Measurements from ENCODE around the gene MICB. TPM values are rescaled to one million over a fixed set of nuclear protein-coding genes. Genes with fewer than 3 reads are reported as not detected.
"Not testable (repeated sequence)": the region's sequence is repeated elsewhere in the genome, so short reads cannot be mapped to it uniquely, and the experiment has no call there.

MICB gene
- total RNA-seq (1 to 10 TPM in 4 of 7 donors, under 1 TPM in 3; 0.57 to 1.7 (median 1.3) TPM), polyA plus RNA-seq (10 to 100 TPM in 1 of 2 donors, under 1 TPM in 1; 0.48 to 10.6 TPM)
- long read RNA-seq, donor 1, result 0 reads
- long read RNA-seq, donor 2, partial matches to known transcripts, result 424 of 589 reads
- long read RNA-seq, donor 2, other reads (novel, unspliced or antisense), result 165 of 589 reads
- long read RNA-seq, donor 3, result 0 reads

DNA sequence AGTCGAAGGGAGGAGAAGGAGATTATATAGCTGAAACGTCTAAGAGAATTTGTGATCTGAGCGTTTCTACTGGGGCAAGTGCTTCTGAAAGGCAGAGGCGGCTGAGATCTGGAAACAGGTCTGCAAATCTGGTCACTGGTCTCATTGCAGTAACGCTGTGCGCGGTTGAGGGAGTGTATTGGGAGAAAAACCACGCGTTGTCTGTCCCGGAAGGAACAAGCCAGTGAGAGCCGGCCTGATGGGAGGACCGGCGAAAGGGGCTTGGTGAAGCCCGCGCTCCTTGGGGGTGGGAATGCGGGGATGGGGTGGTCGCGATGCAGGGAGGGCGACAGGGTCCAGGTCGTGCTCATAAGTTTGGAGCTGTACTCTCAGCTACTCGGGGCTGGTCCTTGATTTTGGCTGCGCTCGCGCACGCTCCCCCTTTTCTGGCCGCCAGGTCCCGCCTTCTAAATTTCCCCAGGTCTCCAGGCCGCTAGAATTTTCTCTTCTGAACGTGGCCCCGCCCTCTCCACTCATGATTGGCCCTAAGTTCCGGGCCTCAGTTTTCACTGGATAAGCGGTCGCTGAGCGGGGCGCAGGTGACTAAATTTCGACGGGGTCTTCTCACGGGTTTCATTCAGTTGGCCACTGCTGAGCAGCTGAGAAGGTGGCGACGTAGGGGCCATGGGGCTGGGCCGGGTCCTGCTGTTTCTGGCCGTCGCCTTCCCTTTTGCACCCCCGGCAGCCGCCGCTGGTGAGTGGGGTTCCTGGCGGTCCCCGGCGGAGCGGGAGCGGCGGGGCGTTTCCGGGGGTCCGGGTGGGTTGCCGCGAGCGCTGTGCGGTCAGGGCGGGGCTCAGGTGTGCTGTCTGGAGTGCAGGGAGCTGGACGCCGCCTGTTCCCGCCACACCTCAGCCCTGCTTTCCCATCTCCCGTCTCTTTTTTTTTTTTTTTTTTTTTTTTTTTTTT is at the start of gene MICB:
Gene MICB, plus strand, starts transcription at position 615 of the 946 bp plus-strand sequence. Its CDS starts 49 bp downstream, at position 664.
- TF ChIP-seq CTCF (IDR thresholded peaks at IDR 0.05), result no peak
- TF ChIP-seq EP300 (IDR thresholded peaks at IDR 0.05), result no peak
- no peak for TF ChIP-seq POLR2A (IDR thresholded peaks at IDR 0.05)
- Histone ChIP-seq H3K27ac (no peak within 1 kb of the TSS), H3K4me1 (ENCODE audit: insufficient read depth) (no peaks in the 10 kb centered on the region), H3K9me3 (no peaks in the 10 kb centered on the region), H3K4me3 (peak within 1 kb of the TSS; percentile 44), H3K36me3 (no peaks in the 10 kb centered on the region), H3K27me3 (no peaks in the 10 kb centered on the region)
- peak; percentile 31 to 74 (median 56) for DNase-seq
- 1 to 2% (median 2%) methylated on average over 57 to 64 of the region's 64 CpGs for WGBS, 3 donors
- intact Hi-C loops (cut with DNase I), result no loop called here

DNA sequence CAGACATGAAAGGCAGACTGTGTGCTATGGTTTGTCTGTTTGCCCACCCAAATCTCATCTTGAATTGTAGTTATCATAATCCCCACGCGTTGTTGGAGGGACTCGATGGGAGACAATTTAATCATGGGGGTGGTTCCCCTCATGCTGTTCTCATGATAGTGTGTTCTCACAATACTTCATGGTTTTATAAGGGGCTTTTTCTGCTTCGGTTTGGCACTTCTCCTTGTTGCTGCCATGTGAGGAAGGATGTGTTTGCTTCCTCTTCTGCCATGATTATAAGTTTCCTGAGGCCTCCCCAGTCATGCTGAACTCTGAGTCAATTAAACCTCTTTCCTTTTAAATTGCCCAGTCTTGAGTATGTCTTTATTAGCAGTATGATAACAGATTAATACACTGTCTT is 47.2 kb upstream of the MICB start:
- no peak for TF ChIP-seq POLR2A (IDR thresholded peaks at IDR 0.05)
- TF ChIP-seq CTCF (IDR thresholded peaks at IDR 0.05), result no peak
- no peak for TF ChIP-seq EP300 (IDR thresholded peaks at IDR 0.05)
- Histone ChIP-seq H3K27me3 (no peaks in the 10 kb centered on the region), H3K36me3 (no peaks in the 10 kb centered on the region), H3K9me3 (no peaks in the 10 kb centered on the region), H3K4me3 (no peak overlapping the region), H3K27ac (no peak overlapping the region), H3K4me1 (ENCODE audit: insufficient read depth) (no peaks in the 10 kb centered on the region)
- DNase-seq, result no peak
- 51 to 75% (median 70%) methylated on average over 4 of the region's 4 CpGs for WGBS, 3 donors
- intact Hi-C loops (cut with DNase I), result no loop called here

DNA sequence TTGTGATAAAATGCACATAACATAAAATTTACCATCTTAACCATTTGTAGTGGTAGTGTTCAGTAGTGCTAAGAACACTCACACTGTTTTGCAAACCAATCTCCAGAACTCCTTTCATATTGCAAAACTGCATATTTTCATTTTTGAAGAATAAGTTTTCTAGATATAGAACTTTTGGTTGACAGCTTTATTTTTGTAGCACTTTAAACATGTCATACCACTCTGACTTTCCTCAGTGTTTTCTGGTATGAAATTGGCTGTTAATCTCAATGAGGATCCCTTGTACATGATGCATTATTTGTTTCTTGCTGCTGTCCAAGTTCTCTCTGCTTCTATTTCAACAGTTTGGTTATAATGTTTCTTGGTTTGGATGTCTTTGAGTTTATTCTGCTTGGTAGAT is 45.1 kb upstream of the MICB start:
- no peak for DNase-seq
- H3K9me3 ChIP-seq, result no peaks in the 10 kb centered on the region
- H3K27me3 ChIP-seq, result no peaks in the 10 kb centered on the region
- no peaks in the 10 kb centered on the region for H3K4me1 ChIP-seq (ENCODE audit: insufficient read depth)
- no peak for TF ChIP-seq CTCF (IDR thresholded peaks at IDR 0.05)
- intact Hi-C loops (cut with DNase I), result no loop called here
- no peak overlapping the region for H3K27ac ChIP-seq
- H3K4me3 ChIP-seq, result no peak overlapping the region
- H3K36me3 ChIP-seq, result no peaks in the 10 kb centered on the region

DNA sequence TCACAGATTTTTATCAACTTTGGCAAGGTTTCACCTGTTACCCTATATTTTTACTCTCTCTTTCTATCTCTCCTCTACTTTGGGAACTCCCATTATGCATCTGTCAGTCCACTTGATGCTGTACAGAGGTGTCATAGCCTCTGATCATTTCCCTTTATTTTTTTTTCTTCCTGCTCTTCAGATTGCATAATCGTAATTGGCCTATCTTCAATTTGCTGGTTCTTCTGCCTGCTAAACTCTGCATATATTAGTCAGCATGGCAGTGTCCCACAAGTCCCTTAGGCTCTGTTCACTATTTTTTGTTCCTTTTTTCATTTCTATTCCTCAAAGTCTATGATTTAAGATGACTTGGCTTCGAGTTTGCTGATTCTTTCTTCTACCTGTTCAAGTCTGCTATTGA is 44.7 kb upstream of the MICB start:
- intact Hi-C loops (cut with DNase I), result no loop called here
- WGBS, 3 donors, result 83 to 90% (median 83%) methylated on average over 2 of the region's 2 CpGs
- Histone ChIP-seq H3K4me3 (no peak overlapping the region), H3K27me3 (no peaks in the 10 kb centered on the region), H3K4me1 (ENCODE audit: insufficient read depth) (no peaks in the 10 kb centered on the region), H3K27ac (no peak overlapping the region), H3K36me3 (no peaks in the 10 kb centered on the region), H3K9me3 (no peaks in the 10 kb centered on the region)
- no peak for DNase-seq
- no peak for TF ChIP-seq EP300 (IDR thresholded peaks at IDR 0.05)
- no peak for TF ChIP-seq POLR2A (IDR thresholded peaks at IDR 0.05)
- no peak for TF ChIP-seq CTCF (IDR thresholded peaks at IDR 0.05)

DNA sequence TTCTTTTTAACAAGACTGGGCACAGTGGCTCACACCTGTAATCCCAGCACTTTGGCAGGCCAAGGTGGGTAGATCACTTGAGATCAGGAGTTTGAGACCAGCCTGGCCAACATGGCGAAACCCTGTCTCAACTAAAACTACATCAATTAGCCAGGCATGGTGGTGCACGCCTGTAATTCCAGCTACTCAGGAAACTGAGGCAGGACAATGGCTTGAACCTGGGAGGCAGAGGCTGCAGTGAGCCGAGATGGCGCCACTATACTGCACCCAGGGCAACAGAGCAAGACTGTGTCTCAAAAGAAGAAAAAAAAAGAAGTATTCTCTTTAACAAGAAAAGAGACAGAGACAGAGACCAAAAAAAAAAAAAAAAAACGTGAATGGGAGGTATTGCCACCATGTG is 38.1 kb upstream of the MICB start:
- intact Hi-C loops (cut with DNase I); H3K27ac ChIP-seq; H3K4me3 ChIP-seq; H3K27me3 ChIP-seq; H3K9me3 ChIP-seq; H3K36me3 ChIP-seq; DNase-seq; H3K4me1 ChIP-seq (ENCODE audit: insufficient read depth): not testable (repeated sequence)
- 78 to 83% (median 80%) methylated on average over 5 of the region's 5 CpGs for WGBS, 3 donors
